HG03378 (cell line): ENCODE data around the gene TOP1.

Experiments
- ATAC-seq: cut with Tn5 transposase; IDR thresholded peaks from one replicate; pipeline ENCODE4 v1.9.1; 2021; ENCODE audit warnings: mild to moderate bottlenecking, moderate library complexity; ENCODE audit not compliant: unreplicated experiment

The TOP1 gene

DNA sequence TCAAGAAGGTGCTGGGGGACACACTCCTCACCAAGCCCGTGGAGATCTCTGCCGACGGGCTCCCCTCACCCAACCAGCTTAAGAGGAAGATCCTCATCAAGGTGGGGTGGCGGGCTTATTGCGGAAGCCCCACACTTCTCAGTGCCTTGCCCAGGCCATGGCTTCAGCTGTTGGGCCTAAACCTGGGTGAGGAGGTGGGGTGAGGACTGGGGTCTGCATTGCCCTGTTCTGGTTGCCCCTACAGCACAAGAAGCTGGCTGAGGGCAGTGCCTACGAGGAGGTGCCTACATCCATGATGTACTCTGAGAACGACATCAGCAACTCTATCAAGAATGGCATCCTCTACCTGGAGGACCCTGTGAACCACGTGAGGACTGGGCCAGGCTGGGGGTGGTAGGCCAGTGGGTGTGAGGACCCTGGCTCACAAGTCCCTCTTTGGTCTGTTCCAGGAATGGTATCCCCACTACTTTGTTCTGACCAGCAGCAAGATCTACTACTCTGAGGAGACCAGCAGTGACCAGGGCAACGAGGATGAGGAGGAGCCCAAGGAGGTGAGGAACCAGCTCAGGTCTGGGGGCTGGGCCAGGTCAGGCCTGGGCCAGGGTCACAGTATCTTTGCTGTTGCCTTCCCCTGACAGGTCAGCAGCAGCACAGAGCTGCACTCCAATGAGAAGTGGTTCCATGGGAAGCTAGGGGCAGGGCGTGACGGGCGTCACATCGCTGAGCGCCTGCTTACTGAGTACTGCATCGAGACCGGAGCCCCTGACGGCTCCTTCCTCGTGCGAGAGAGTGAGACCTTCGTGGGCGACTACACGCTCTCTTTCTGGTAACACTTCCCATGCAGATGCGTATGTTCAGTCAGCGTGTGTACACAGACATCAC is 136.6 kb downstream of the TOP1 start:
- no peak for ATAC-seq

DNA sequence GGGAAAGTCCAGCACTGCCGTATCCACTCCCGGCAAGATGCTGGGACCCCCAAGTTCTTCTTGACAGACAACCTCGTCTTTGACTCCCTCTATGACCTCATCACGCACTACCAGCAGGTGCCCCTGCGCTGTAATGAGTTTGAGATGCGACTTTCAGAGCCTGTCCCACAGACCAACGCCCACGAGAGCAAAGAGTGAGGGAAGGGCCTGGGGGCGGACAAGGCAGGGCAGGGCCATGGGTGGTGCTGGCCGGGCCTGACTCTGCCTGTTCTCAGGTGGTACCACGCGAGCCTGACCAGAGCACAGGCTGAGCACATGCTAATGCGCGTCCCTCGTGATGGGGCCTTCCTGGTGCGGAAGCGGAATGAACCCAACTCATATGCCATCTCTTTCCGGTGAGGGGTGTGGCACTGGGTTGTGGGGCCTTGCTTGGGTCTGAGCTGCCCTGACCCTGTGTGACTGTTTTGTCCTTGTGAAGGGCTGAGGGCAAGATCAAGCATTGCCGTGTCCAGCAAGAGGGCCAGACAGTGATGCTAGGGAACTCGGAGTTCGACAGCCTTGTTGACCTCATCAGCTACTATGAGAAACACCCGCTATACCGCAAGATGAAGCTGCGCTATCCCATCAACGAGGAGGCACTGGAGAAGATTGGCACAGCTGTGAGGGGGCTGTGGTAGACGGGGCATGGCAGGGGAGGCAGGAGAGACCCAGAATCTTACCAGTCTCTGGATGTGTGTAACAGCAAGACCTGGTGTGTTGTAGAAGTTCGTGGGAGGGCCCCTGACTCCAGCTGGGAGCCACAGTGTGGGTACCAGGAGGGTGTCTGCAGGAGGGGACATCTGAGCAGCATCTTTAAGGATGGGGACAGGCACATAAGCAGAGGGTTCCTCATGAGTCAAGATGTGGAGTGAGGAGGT is 137.8 kb downstream of the TOP1 start:
- no peak for ATAC-seq

DNA sequence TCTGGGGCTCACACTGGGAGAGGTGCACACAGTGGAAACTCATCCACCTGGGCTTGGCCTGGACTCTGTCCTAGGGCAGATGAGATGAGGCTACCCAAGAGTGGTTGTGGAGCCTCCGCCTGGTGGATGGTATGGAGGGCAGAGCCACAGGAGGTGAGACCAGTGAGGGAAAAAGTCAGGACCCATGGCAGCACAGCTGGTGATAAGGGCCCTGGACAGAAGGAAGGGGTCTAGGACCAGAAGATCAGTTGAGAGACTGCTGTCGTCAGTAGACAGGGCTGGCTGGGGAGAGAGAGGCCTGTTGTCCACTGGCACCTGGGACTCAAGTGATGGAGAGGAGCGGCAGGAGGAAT is 138.5 kb downstream of the TOP1 start:
- ATAC-seq, result no peak

DNA sequence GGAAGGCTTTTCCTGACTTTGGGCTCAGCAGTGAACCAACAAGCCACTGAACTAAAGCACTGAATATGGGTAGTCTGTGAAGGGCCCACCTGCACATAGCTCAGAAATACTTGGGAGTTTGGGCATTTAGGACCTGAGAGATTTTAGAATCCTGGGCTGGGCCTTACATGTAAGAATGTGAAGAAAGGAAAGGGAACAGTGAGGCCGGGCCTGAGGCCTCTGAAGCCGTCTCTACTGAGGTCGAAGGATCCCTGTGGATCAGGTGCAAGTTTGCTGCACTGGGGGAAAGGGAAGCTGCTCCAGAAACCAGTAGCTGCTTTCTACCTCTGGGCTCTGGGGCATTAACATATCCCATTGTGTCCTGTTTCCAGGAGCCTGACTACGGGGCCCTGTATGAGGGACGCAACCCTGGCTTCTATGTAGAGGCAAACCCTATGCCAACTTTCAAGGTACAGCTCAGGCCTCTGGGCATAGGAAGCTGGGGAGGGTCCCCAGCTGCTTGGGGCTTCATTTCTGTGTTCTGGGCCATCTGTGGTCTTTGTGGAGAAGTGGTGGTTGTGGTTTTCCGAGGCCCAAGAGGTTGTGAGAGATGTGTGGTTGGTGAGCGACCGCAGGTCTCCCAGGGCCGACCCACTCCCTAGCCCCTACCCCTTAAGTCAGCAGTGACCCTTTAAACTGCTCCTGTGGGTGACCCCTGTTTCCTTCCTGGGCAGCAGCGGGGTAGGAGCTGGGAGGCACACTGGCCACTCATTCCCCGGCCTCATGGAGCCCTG is 139.0 kb downstream of the TOP1 start:
- no peak for ATAC-seq

DNA sequence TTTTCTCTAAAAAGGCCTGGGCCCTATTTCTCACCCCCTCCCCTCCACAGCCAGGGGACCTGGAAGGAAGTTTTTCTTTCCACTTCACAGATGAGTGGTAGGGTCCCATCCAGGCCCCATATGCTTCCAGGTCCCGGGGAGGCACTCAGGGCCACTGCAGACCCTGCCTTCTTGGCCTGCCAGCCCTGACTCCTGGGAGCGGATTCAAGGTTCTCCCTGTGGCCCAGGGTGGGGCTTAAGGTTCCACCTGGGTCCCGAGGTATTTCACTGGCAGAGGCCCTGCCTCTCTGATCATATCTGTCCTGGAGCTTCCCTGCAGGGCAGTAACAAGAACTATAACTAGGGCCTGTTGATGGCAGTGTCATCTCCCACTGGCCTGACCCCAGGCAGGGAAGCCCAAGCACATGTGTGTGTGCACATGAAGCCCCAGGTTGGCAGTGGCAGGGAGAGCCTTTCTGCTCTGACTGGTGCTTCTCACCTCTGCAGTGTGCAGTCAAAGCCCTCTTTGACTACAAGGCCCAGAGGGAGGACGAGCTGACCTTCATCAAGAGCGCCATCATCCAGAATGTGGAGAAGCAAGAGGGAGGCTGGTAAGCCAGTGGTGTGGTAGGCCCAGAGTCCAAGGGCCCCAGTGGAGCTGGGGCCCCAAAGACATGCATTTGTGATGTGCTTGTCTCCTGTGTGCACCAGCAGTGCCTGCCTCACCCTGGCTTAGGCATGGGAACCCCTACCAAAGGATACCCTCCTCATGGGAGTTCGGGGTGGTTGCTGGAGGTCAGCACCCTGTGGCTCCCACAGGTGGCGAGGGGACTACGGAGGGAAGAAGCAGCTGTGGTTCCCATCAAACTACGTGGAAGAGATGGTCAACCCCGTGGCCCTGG is 139.9 kb downstream of the TOP1 start:
- ATAC-seq, result no peak

DNA sequence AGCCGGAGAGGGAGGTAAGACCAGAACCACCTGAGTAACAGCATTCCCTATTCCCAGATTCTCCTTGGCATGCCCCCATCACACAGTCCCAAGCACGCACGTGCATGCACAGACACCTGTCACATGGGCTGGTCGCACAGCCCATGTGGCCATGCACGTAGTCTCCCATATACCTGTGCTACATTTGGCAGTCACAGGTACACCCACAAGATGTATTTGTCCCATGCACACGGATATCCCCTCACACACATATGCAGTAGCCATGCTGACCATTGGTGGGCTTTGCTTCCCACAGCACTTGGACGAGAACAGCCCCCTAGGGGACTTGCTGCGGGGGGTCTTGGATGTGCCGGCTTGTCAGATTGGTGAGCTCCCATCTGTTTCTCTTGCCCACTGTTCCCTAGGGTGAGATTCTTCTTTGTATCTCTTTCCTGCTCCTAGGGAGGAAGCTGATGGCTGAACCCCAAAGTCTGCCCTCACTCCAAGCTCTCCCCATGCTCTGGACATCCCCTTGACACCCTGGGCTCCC is 140.6 kb downstream of the TOP1 start:
- ATAC-seq, result no peak

DNA sequence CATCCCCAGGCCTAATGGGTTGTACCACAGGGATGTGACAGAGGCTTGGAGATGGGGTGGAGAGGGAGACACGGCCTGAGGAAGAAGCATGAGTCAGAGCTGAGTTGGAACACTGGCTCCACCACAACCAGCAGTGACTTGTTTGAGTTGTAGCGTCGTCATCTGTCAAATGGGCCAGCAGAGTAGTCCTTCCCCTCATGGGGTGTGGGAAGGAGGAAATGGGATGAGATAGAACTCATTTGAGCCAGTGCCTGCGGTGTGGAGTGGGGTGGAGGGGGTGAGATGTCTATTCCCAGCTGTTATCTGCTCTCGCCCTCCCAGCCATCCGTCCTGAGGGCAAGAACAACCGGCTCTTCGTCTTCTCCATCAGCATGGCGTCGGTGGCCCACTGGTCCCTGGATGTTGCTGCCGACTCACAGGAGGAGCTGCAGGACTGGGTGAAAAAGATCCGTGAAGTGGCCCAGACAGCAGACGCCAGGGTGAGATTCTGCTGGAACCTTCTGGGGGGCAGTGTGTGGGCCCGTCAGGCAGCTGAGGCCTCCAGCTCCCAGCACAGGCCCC is 141.2 kb downstream of the TOP1 start:
- no peak for ATAC-seq

DNA sequence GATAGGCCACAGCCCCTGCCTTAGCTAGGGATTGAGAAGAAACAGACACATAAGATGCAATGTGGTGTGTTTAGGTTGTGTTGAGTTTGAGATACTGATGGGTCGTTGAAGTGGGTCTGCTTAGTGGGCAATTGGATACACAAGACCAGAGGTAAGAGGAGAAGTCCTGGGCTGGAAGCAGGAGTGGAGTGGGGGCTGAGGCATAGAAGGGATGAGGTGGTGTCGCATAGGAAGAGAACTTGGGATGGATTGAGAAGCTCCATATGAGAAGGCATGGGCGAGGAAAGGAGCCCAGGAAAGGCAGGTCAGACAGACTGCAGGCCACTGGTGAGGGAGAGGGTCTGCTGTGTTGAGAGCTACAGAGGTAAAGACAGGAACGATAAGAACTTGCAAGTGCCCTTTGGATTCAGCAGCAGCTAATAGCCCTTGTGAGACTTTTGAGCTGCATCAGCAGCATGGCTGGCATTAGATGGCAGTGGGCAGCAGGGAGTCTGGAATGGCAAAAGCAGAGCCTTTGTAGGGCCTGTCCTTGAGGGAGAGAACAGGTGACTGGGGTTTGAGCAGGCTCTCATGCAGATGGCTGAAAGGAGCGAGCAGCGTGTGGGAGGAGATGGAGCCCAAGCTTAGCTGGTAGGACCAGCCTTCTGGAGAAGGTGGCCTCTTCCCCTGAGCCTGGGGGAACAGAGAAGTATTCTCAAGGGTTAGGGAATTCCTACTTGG is 141.9 kb downstream of the TOP1 start:
- no peak for ATAC-seq

DNA sequence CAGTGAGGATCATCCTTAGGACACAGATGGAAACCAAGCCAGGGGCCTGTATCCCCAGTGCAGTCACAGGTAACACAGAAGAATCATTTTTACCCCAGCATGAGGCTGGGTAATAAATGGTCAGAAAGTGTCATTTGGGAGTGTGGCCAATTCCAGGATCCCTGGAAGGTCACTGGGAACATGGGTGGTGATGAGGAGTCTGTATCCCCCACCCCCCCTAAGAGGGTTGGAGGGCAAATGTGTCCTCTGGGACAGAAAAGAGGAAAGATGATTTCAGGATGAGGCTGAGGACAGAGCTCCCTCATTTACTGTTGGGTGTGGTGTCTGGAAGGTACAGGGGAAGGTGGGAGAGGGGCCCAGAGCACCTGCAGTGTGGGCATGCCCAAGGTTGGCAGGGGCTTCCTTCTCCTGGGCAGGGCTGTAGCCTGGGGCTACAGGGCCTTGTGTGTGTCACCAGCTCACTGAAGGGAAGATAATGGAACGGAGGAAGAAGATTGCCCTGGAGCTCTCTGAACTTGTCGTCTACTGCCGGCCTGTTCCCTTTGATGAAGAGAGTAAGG is 143.2 kb downstream of the TOP1 start:
- ATAC-seq, result no peak

DNA sequence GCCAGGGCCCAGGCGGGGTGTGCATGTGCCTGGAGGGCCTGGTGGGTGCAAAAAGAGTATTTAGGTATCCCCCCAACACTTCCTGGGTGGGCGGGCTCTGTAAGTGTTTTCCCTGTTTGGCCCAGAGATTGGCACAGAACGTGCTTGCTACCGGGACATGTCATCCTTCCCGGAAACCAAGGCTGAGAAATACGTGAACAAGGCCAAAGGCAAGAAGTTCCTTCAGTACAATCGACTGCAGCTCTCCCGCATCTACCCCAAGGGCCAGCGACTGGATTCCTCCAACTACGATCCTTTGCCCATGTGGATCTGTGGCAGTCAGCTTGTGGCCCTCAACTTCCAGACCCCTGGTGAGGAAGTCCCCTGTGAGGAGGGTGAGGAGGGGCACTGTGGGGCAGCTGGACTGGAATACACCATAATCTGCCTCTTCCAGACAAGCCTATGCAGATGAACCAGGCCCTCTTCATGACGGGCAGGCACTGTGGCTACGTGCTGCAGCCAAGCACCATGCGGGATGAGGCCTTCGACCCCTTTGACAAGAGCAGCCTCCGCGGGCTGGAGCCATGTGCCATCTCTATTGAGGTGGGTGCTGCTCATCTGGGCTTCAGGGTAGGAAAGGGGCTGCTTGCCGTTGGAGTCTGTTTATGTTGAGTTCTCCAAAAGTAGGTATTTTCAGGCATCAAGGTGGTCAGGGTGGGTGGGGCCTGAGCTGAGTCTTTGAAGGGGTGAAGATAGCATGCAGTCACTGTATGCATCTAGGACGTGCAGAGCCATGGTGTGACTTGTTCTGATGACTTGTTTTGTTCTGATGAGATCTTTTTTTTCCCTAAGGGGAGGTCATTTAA is 143.9 kb downstream of the TOP1 start:
- no peak for ATAC-seq

DNA sequence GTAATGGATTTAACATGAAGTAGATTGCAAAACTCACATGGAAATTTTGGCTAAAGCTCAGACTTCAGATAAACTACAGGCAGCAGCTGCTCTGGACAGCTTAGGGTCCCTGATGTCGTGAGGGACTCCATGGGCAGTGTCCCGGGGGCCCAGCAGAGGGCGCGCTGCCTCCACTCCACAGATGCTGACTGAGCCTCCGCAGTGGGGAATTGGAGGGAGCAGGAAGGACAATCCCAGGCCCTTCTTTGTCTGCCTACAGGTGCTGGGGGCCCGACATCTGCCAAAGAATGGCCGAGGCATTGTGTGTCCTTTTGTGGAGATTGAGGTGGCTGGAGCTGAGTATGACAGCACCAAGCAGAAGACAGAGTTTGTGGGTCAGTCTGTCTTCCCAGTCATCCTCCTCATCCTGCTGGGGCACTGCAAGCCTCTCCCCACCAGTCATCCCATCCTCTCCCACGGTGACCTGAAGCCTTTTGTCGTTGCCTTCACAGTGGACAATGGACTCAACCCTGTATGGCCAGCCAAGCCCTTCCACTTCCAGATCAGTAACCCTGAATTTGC is 144.6 kb downstream of the TOP1 start:
- ATAC-seq, result no peak

DNA sequence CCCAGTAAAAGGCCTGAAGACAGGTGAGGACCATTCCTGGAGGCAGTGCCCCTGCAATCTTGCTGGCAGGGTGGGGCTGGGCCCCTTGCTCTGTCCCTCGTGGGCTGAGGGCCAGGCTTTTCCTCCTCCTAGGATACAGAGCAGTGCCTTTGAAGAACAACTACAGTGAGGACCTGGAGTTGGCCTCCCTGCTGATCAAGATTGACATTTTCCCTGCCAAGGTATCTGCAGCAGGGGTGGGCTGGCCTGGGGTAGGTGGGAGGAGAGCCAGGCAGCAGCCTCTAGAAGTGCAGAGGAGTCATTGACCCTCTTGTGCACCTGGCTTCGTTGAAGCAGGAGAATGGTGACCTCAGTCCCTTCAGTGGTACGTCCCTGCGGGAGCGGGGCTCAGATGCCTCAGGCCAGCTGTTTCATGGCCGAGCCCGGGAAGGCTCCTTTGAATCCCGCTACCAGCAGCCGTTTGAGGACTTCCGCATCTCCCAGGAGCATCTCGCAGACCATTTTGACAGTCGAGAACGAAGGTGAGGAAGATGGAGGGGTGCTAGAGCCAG is 145.2 kb downstream of the TOP1 start:
- no peak for ATAC-seq
